PC-3 (cell line): ENCODE results near the gene EIF3D. TPM values are rescaled to one million over a fixed set of nuclear protein-coding genes. Genes with fewer than 3 reads are reported as not detected.
A peak's percentile ranks its signal among the peaks of the same experiment; 100 is the strongest.

Experiments used
- ATAC-seq: fragments of 200-7000 bp; cut with Tn5 transposase; 2 replicates; pipeline ENCODE4 v1.9.1; 2020; ENCODE audit warnings: mild to moderate bottlenecking, moderate library complexity
- BruUV-seq: library from RNA; stranded (reverse); fragments of 400-500 nt; replicated peaks from 2 replicates; lab custom pipeline; 2021; lab: Mats Ljungman, UMichigan
- CTCF ChIA-PET: fragments of 300-600 bp; sonication (Branson Sonifier 250); formaldehyde crosslinking; loops from one replicate; lab custom pipeline; 2022; ENCODE audit warnings: antibody characterized with exemption; lab: Charles Lee
- POLR2A ChIA-PET: fragments of 300-600 bp; sonication (Branson Sonifier 250); formaldehyde crosslinking; loops from one replicate; lab custom pipeline; 2022; ENCODE audit warnings: antibody characterized with exemption; ENCODE audit not compliant: unreplicated experiment; lab: Charles Lee
- DNase-seq: peaks from one replicate; pipeline ENCODE4 v3.0.0-alpha.2; 2015
- H2AFZ ChIP-seq: fragments of 300-600 bp; sonication (generic); 2 replicates; pipeline ENCODE4 v1.6.0; 2016; ENCODE audit warnings: antibody characterized with exemption, low read length
- H3F3A ChIP-seq: fragments of 300-600 bp; sonication (generic); one replicate; pipeline ENCODE4 v1.6.0; 2017; ENCODE audit warnings: antibody characterized with exemption, low read length, control low read depth, mild to moderate bottlenecking; ENCODE audit not compliant: unreplicated experiment
- H3K27ac ChIP-seq: fragments of 300-600 bp; sonication (generic); 2 replicates; pipeline ENCODE4 v1.5.1; 2016; ENCODE audit warnings: mild to moderate bottlenecking, low read length
- H3K27me3 ChIP-seq: fragments of 300-600 bp; sonication (generic); 2 replicates; pipeline ENCODE4 v1.6.1; 2016; ENCODE audit warnings: low read length, mixed read lengths
- H3K36me3 ChIP-seq: fragments of 300-600 bp; sonication (generic); 2 replicates; pipeline ENCODE4 v1.6.1; 2016; ENCODE audit warnings: low read depth, mixed run types, low read length, mixed read lengths
- H3K4me1 ChIP-seq: fragments of 300-600 bp; sonication (generic); 2 replicates; pipeline ENCODE4 v1.5.1; 2016; ENCODE audit warnings: low read length; ENCODE audit not compliant: insufficient read depth
- H3K4me2 ChIP-seq: fragments of 300-600 bp; sonication (generic); 2 replicates; pipeline ENCODE4 v1.6.0; 2016; ENCODE audit warnings: low read length
- H3K4me3 ChIP-seq: fragments of 300-600 bp; sonication (generic); 2 replicates; pipeline ENCODE4 v1.5.1; 2016; ENCODE audit warnings: mild to moderate bottlenecking, low read length, mixed read lengths
- H3K79me2 ChIP-seq: fragments of 300-600 bp; sonication (generic); 2 replicates; pipeline ENCODE4 v1.6.1; 2017; ENCODE audit warnings: low read length, mixed read lengths
- H3K9ac ChIP-seq: fragments of 300-600 bp; sonication (generic); 2 replicates; pipeline ENCODE4 v1.6.0; 2016; ENCODE audit warnings: mild to moderate bottlenecking, low read length
- H3K9me2 ChIP-seq: fragments of 300-600 bp; sonication (generic); replicated peaks from 2 replicates; pipeline ENCODE4 v1.6.1; 2016; ENCODE audit warnings: mixed run types, low read length, mixed read lengths
- H3K9me3 ChIP-seq: fragments of 300-600 bp; sonication (generic); 2 replicates; pipeline ENCODE4 v1.6.1; 2016; ENCODE audit warnings: low read length, mixed read lengths
- H4K20me1 ChIP-seq: fragments of 300-600 bp; sonication (generic); 2 replicates; pipeline ENCODE4 v1.6.1; 2016; ENCODE audit warnings: low read length, mixed read lengths
- EZH2 ChIP-seq: fragments of 300-600 bp; sonication (generic); IDR thresholded peaks from one replicate; pipeline ENCODE4 v1.6.1; 2017; ENCODE audit warnings: antibody characterized with exemption, mild to moderate bottlenecking, low read length; ENCODE audit not compliant: unreplicated experiment
- EZH2phosphoT487 ChIP-seq: fragments of 300-600 bp; sonication (generic); IDR thresholded peaks from 2 replicates; pipeline ENCODE4 v1.6.1; 2018; ENCODE audit warnings: mild to moderate bottlenecking, antibody characterized with exemption, low read length, borderline replicate concordance
- intact Hi-C: fragments of 100-400 bp; cut with micrococcal nuclease; formaldehyde crosslinking; loops from 2 replicates; pipeline ENCODE4 v1.9.0; 2023
- total RNA-seq: library from RNA; depleted of rRNA; stranded (reverse); fragments of >200 nt; gene quantifications from 2 replicates; pipeline ENCODE4 v1.2.3, GENCODE V29; 2014
- TF ChIP-seq, protein P1 (sequence below): fragments of 300-600 bp; sonication (generic); conservative IDR thresholded peaks from 2 replicates; pipeline ENCODE4 v1.5.1; 2017; ENCODE audit warnings: antibody characterized with exemption, low read depth, mild to moderate bottlenecking, low read length

Gene EIF3D
- total RNA-seq, 1 experiment from 2014 or later = 247 TPM

- H3K4me1 ChIP-seq = peaks cover 9% of the 10 kb centered on the region; the same call in 1 of the 2 replicates
- BruUV-seq = no TSS peak
- H3K9ac ChIP-seq = no peak within 1 kb of the TSS
- H3K4me3 ChIP-seq = no peak within 1 kb of the TSS
- ATAC-seq (peak; percentile 59), DNase-seq (peak; percentile 28)
- no peaks in the 10 kb centered on the region for H3K79me2 ChIP-seq
- H3K9me2 ChIP-seq = no peaks in the 10 kb centered on the region
- H3F3A ChIP-seq = peaks cover 3% of the 10 kb centered on the region
- H3K9me3 ChIP-seq = no peaks in the 10 kb centered on the region
- TF ChIP-seq EZH2phosphoT487 (no peak), EZH2 (no peak)
- TF ChIP-seq, protein P1, sequence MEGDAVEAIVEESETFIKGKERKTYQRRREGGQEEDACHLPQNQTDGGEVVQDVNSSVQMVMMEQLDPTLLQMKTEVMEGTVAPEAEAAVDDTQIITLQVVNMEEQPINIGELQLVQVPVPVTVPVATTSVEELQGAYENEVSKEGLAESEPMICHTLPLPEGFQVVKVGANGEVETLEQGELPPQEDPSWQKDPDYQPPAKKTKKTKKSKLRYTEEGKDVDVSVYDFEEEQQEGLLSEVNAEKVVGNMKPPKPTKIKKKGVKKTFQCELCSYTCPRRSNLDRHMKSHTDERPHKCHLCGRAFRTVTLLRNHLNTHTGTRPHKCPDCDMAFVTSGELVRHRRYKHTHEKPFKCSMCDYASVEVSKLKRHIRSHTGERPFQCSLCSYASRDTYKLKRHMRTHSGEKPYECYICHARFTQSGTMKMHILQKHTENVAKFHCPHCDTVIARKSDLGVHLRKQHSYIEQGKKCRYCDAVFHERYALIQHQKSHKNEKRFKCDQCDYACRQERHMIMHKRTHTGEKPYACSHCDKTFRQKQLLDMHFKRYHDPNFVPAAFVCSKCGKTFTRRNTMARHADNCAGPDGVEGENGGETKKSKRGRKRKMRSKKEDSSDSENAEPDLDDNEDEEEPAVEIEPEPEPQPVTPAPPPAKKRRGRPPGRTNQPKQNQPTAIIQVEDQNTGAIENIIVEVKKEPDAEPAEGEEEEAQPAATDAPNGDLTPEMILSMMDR = no peak
- no peak within 1 kb of the TSS for H3K27ac ChIP-seq
- H3K27me3 ChIP-seq = no peaks in the 10 kb centered on the region
- H4K20me1 ChIP-seq = 0 out of 2 replicates have a peak, but pooled peaks cover 5% of the 10 kb centered on the region
- CTCF ChIA-PET = no interaction called here
- peak within 1 kb of the TSS; percentile 61; the same call in 1 of the 2 replicates for H2AFZ ChIP-seq
- H3K36me3 ChIP-seq = peaks cover 14% of the 10 kb centered on the region
- peak within 1 kb of the TSS; percentile 1; the same call in 1 of the 2 replicates for H3K4me2 ChIP-seq
- POLR2A ChIA-PET = no interaction called here
- intact Hi-C loops = no loop called here
Observed at GRCh38 chr22:36506637-36507517, 22.1 kb downstream of the EIF3D start, which contains the start of gene FOXRED2. FOXRED2 (minus strand) TSS chr22:36507040; CDS start chr22:36506422, 618 bp downstream.

DNA sequence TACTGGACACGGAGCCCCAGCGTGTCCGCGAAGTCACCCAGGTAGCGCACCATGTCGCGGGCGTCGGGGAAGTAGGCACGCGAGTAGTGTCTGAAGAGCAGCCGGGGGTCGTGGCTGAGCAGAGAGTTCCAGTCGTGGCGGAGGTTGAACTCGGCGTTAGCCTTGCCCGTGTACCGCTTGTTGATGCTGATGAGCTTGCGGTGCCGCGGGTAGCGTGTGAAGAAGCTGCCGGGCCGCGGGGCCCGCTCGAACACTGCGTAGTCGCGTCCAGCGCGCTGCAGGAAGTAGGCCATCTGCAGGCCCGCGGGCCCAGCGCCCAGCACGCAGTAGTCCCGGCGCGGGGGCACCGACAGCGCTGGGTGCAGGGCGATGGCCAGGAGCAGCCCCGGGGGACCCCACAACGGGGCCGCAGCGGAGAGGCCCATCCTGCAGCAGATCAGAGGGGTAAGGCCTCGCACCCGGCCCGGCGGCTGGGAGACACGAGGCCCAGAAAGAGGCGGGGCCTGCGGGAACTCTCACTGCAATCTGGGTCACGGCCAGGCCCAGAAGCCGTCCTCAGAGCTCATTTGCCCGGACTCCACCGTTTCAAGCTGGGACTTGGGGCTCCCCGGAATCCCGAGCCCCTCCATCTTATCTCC, 22.8 kb downstream of the EIF3D start:
- H3K9me3 ChIP-seq = no peaks in the 10 kb centered on the region
- CTCF ChIA-PET = no interaction called here
- POLR2A ChIA-PET = no interaction called here
- H3K4me2 ChIP-seq = no peak overlapping the region
- peaks cover 3% of the 10 kb centered on the region for H3F3A ChIP-seq
- no peak overlapping the region for H3K4me3 ChIP-seq
- BruUV-seq = no TSS peak
- intact Hi-C loops = no loop called here
- TF ChIP-seq EZH2phosphoT487 (no peak), EZH2 (no peak)
- TF ChIP-seq, protein P1 = no peak
- no peak overlapping the region for H3K9ac ChIP-seq
- H3K4me1 ChIP-seq = peaks cover 9% of the 10 kb centered on the region; the same call in 1 of the 2 replicates
- DNase-seq = no peak
- 0 out of 2 replicates have a peak, but pooled peaks cover under 1% of the 10 kb centered on the region for H4K20me1 ChIP-seq
- H3K9me2 ChIP-seq = no peaks in the 10 kb centered on the region
- H3K27ac ChIP-seq = no peak overlapping the region
- no peak for ATAC-seq
- peaks cover 9% of the 10 kb centered on the region for H3K36me3 ChIP-seq
- no peak overlapping the region for H2AFZ ChIP-seq
- H3K27me3 ChIP-seq = no peaks in the 10 kb centered on the region
- H3K79me2 ChIP-seq = no peaks in the 10 kb centered on the region
